Nephron progenitor cell (in vitro differentiated cells): ENCODE data around the gene TERT.

Source experiments
- DNase-seq: peaks from one replicate; pipeline ENCODE4 v3.0.0; 2021
- H3K27ac Mint-ChIP-seq: 2 replicates; pipeline ENCODE4 v1.8.0; 2021; ENCODE audit warnings: mild to moderate bottlenecking, moderate library complexity, mixed read lengths
- H3K27me3 Mint-ChIP-seq: 2 replicates; pipeline ENCODE4 v1.8.0; 2021; ENCODE audit warnings: mild to moderate bottlenecking, low read depth, mixed read lengths; ENCODE audit not compliant: poor library complexity
- H3K36me3 Mint-ChIP-seq: 2 replicates; pipeline ENCODE4 v1.8.0; 2021; ENCODE audit warnings: low read depth, mixed read lengths
- H3K4me1 Mint-ChIP-seq: 2 replicates; pipeline ENCODE4 v1.8.0; 2021; ENCODE audit warnings: mixed read lengths
- H3K4me3 Mint-ChIP-seq: 2 replicates; pipeline ENCODE4 v1.8.0; 2021; ENCODE audit warnings: mild to moderate bottlenecking, moderate library complexity, mixed read lengths
- H3K9me3 Mint-ChIP-seq: 2 replicates; pipeline ENCODE4 v1.8.0; 2021; ENCODE audit warnings: mild to moderate bottlenecking, moderate library complexity, mixed read lengths
- CTCF ChIP-seq: fragments of 200-600 bp; sonication (generic); IDR thresholded peaks from 2 replicates; pipeline ENCODE4 v1.5.0; 2021; ENCODE audit warnings: antibody characterized with exemption

The TERT gene

GRCh38 chr5:1304033-1304432, 9.2 kb upstream of the TERT start:
- no peak for DNase-seq
- Mint-ChIP-seq H3K27me3 (peaks cover 48% of the 10 kb centered on the region), H3K36me3 (no peaks in the 10 kb centered on the region), H3K4me3 (no peak overlapping the region), H3K27ac (no peak overlapping the region), H3K4me1 (peaks cover 8% of the 10 kb centered on the region), H3K9me3 (peaks cover 21% of the 10 kb centered on the region)
- no peak for TF ChIP-seq CTCF

GRCh38 chr5:1302258-1302657, 7.4 kb upstream of the TERT start:
- H3K27me3 Mint-ChIP-seq = peaks cover 53% of the 10 kb centered on the region
- no peak for DNase-seq
- peaks cover 21% of the 10 kb centered on the region for H3K9me3 Mint-ChIP-seq
- no peak overlapping the region for H3K4me3 Mint-ChIP-seq
- peaks cover 11% of the 10 kb centered on the region for H3K4me1 Mint-ChIP-seq
- no peak for TF ChIP-seq CTCF
- H3K36me3 Mint-ChIP-seq = no peaks in the 10 kb centered on the region
- H3K27ac Mint-ChIP-seq = no peak overlapping the region

GRCh38 chr5:1300581-1301083, 5.8 kb upstream of the TERT start:
- peak; percentile 1 for DNase-seq
- Mint-ChIP-seq H3K27me3 (peaks cover 66% of the 10 kb centered on the region), H3K9me3 (peaks cover 21% of the 10 kb centered on the region), H3K36me3 (no peaks in the 10 kb centered on the region), H3K4me1 (peaks cover 16% of the 10 kb centered on the region), H3K27ac (no peak overlapping the region), H3K4me3 (no peak overlapping the region)
- TF ChIP-seq CTCF = no peak

- Mint-ChIP-seq H3K36me3 (no peaks in the 10 kb centered on the region), H3K9me3 (peaks cover 21% of the 10 kb centered on the region), H3K4me3 (no peak overlapping the region), H3K27ac (no peak overlapping the region), H3K4me1 (peaks cover 16% of the 10 kb centered on the region), H3K27me3 (peaks cover 66% of the 10 kb centered on the region)
- peak; percentile 2 for DNase-seq
- TF ChIP-seq CTCF = no peak
These were observed 5.1 kb upstream of the TERT start for GRCh38 chr5:1299961-1300360.

GRCh38 chr5:1299511-1299850, 4.6 kb upstream of the TERT start:
- peak; percentile 12 for DNase-seq
- H3K36me3 Mint-ChIP-seq = no peaks in the 10 kb centered on the region
- no peak overlapping the region for H3K4me3 Mint-ChIP-seq
- no peak for TF ChIP-seq CTCF
- no peak overlapping the region for H3K27ac Mint-ChIP-seq
- H3K27me3 Mint-ChIP-seq = peaks cover 63% of the 10 kb centered on the region
- H3K4me1 Mint-ChIP-seq = peaks cover 16% of the 10 kb centered on the region
- H3K9me3 Mint-ChIP-seq = peaks cover 21% of the 10 kb centered on the region

GRCh38 chr5:1298723-1299510, 4.0 kb upstream of the TERT start:
- Mint-ChIP-seq H3K4me3 (no peak overlapping the region), H3K9me3 (peaks cover 16% of the 10 kb centered on the region), H3K27me3 (peaks cover 60% of the 10 kb centered on the region), H3K4me1 (peaks cover 16% of the 10 kb centered on the region), H3K27ac (no peak overlapping the region), H3K36me3 (no peaks in the 10 kb centered on the region)
- TF ChIP-seq CTCF = no peak
- peak; percentile 3 for DNase-seq
